SU-DHL-6 (cell line): ENCODE measurements around the gene ADAMTS3.

Experiments used
- H2AFZ ChIP-seq: fragments of 200-600 bp; sonication (generic); 2 replicates; pipeline ENCODE4 v1.6.1; 2014; ENCODE audit warnings: low read depth, mild to moderate bottlenecking, moderate library complexity, mixed read lengths, antibody characterized with exemption, low read length; ENCODE audit not compliant: severe bottlenecking
- H3F3A ChIP-seq: fragments of 200-600 bp; shearing (Covaris generic); 2 replicates; pipeline ENCODE4 v1.6.0; 2016; ENCODE audit warnings: antibody characterized with exemption, mild to moderate bottlenecking; ENCODE audit not compliant: insufficient read depth
- H3K27ac ChIP-seq: fragments of 200-600 bp; sonication (generic); 2 replicates; pipeline ENCODE4 v1.5.1; 2016; ENCODE audit warnings: low read depth, mild to moderate bottlenecking, low read length, moderate library complexity, mixed read lengths
- H3K27me3 ChIP-seq: fragments of 200-600 bp; sonication (generic), shearing (Covaris generic); 2 replicates; pipeline ENCODE4 v1.6.0; 2014; ENCODE audit warnings: mild to moderate bottlenecking, low read length
- H3K36me3 ChIP-seq: fragments of 200-600 bp; sonication (generic); 2 replicates; pipeline ENCODE4 v1.6.1; 2014; ENCODE audit warnings: mild to moderate bottlenecking, low read length, mixed read lengths
- H3K4me2 ChIP-seq: fragments of 300-600, 200-600 bp; shearing (Covaris generic), sonication (generic); 2 replicates; pipeline ENCODE4 v1.6.0; 2014; ENCODE audit warnings: low read length, low read depth, mild to moderate bottlenecking; ENCODE audit not compliant: poor library complexity, severe bottlenecking
- H3K4me3 ChIP-seq: fragments of 200-600 bp; sonication (generic); 2 replicates; pipeline ENCODE4 v1.5.1; 2014; ENCODE audit warnings: antibody characterized with exemption, low read length, mild to moderate bottlenecking, mixed read lengths; ENCODE audit not compliant: insufficient read depth, poor library complexity, severe bottlenecking
- H3K79me2 ChIP-seq: fragments of 200-600 bp; sonication (generic); 2 replicates; pipeline ENCODE4 v1.6.1; 2014; ENCODE audit warnings: mild to moderate bottlenecking, low read length, moderate library complexity; ENCODE audit not compliant: insufficient read depth
- H3K9ac ChIP-seq: fragments of 200-600 bp; sonication (generic); 2 replicates; pipeline ENCODE4 v1.7.0; 2014; ENCODE audit warnings: mild to moderate bottlenecking, low read length
- H3K9me2 ChIP-seq: fragments of 200-600 bp; sonication (generic); replicated peaks from 2 replicates; pipeline ENCODE4 v1.6.1; 2014; ENCODE audit warnings: low read length; ENCODE audit not compliant: insufficient read depth
- H3K9me3 ChIP-seq: fragments of 200-600 bp; sonication (generic); 2 replicates; pipeline ENCODE4 v1.6.1; 2014; ENCODE audit warnings: low read length, mixed read lengths; ENCODE audit not compliant: insufficient read depth
- H4K20me1 ChIP-seq: fragments of 200-600 bp; sonication (generic); 2 replicates; pipeline ENCODE4 v1.6.1; 2014; ENCODE audit warnings: low read depth, mild to moderate bottlenecking, antibody characterized with exemption, low read length, moderate library complexity, mixed read lengths
- EZH2phosphoT487 ChIP-seq: fragments of 200-600 bp; sonication (generic), shearing (Covaris generic); conservative IDR thresholded peaks from 2 replicates; pipeline ENCODE4 v1.6.1; 2018; ENCODE audit warnings: mild to moderate bottlenecking, antibody characterized with exemption, low read length, moderate library complexity, mixed read lengths
- TF ChIP-seq, protein P1 (sequence below): fragments of 200-600 bp; sonication (generic); IDR thresholded peaks from one replicate; pipeline ENCODE4 v1.5.1; 2017; ENCODE audit warnings: antibody characterized with exemption, mild to moderate bottlenecking, low read length, moderate library complexity; ENCODE audit not compliant: insufficient read depth, poor library complexity, severe bottlenecking

ADAMTS3 gene

DNA sequence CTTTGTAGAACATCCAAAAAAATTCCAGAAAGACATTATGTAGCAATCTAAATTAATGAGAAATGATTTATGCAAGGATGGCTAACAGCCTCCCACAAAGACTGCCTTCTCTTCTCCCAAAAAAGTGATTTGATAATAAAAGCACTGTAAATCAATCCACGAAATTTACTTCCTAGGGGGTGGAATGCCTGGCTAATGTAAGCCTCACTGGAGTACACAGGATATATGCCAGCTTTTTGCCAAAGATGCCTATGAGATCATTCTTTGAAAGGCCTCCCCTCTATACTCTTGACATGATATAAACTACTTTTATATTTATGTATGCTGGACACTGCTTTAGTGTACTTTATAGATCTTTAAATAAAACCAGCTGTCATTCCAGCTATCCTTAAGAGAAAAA lies 211.1 kb downstream of the ADAMTS3 start:
- no peaks in the 10 kb centered on the region for H3K79me2 ChIP-seq
- H3K4me2 ChIP-seq: no peak overlapping the region
- no peak overlapping the region for H2AFZ ChIP-seq
- no peaks in the 10 kb centered on the region for H3F3A ChIP-seq
- no peaks in the 10 kb centered on the region for H4K20me1 ChIP-seq
- no peaks in the 10 kb centered on the region for H3K9me2 ChIP-seq
- no peaks in the 10 kb centered on the region for H3K9me3 ChIP-seq
- no peaks in the 10 kb centered on the region for H3K27me3 ChIP-seq
- no peak overlapping the region for H3K4me3 ChIP-seq
- TF ChIP-seq, protein P1, sequence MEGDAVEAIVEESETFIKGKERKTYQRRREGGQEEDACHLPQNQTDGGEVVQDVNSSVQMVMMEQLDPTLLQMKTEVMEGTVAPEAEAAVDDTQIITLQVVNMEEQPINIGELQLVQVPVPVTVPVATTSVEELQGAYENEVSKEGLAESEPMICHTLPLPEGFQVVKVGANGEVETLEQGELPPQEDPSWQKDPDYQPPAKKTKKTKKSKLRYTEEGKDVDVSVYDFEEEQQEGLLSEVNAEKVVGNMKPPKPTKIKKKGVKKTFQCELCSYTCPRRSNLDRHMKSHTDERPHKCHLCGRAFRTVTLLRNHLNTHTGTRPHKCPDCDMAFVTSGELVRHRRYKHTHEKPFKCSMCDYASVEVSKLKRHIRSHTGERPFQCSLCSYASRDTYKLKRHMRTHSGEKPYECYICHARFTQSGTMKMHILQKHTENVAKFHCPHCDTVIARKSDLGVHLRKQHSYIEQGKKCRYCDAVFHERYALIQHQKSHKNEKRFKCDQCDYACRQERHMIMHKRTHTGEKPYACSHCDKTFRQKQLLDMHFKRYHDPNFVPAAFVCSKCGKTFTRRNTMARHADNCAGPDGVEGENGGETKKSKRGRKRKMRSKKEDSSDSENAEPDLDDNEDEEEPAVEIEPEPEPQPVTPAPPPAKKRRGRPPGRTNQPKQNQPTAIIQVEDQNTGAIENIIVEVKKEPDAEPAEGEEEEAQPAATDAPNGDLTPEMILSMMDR: no peak
- TF ChIP-seq EZH2phosphoT487: no peak
- H3K27ac ChIP-seq: no peak overlapping the region
- H3K36me3 ChIP-seq: no peaks in the 10 kb centered on the region
- H3K9ac ChIP-seq: no peak overlapping the region

DNA sequence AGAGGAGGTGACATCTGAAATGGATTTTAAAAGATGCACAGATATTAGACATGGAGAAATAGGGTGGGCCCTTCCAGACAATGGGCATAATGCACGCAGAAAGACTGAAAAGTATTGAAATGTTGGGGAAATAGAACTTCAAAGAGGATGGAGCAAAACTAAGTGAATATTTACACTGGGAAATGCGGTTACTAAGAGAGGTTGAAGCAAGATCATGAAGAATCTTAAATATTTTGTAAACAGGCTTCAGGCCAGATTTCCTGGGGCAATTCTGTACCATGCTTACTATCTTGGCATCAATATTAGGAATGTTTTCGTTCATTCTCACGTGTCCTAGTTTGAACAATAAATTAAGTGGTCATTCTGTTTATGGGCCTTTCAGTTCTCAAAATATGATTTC lies 216.3 kb downstream of the ADAMTS3 start:
- H3K9ac ChIP-seq: no peak overlapping the region
- no peaks in the 10 kb centered on the region for H3F3A ChIP-seq
- no peaks in the 10 kb centered on the region for H4K20me1 ChIP-seq
- H3K9me2 ChIP-seq: no peaks in the 10 kb centered on the region
- no peak overlapping the region for H3K4me2 ChIP-seq
- H2AFZ ChIP-seq: no peak overlapping the region
- TF ChIP-seq EZH2phosphoT487: no peak
- TF ChIP-seq, protein P1: no peak
- H3K4me3 ChIP-seq: no peak overlapping the region
- H3K9me3 ChIP-seq: no peaks in the 10 kb centered on the region
- no peaks in the 10 kb centered on the region for H3K36me3 ChIP-seq
- no peak overlapping the region for H3K27ac ChIP-seq
- H3K27me3 ChIP-seq: no peaks in the 10 kb centered on the region
- H3K79me2 ChIP-seq: no peaks in the 10 kb centered on the region

- TF ChIP-seq EZH2phosphoT487: no peak
- TF ChIP-seq, protein P1: no peak
- Histone ChIP-seq H3K9me3 (no peaks in the 10 kb centered on the region), H2AFZ (no peak overlapping the region), H3K79me2 (no peaks in the 10 kb centered on the region), H3K27ac (no peak overlapping the region), H4K20me1 (no peaks in the 10 kb centered on the region), H3K27me3 (no peaks in the 10 kb centered on the region), H3K4me3 (no peak overlapping the region), H3K9ac (no peak overlapping the region), H3K36me3 (no peaks in the 10 kb centered on the region), H3F3A (no peaks in the 10 kb centered on the region), H3K9me2 (no peaks in the 10 kb centered on the region), H3K4me2 (no peak overlapping the region)
Measured at GRCh38 chr4:72351521-72351920, 217.5 kb downstream of the ADAMTS3 start.

- H2AFZ ChIP-seq: no peak overlapping the region
- H3K4me2 ChIP-seq: no peak overlapping the region
- H3K9ac ChIP-seq: no peak overlapping the region
- H3K27ac ChIP-seq: no peak overlapping the region
- no peaks in the 10 kb centered on the region for H3K27me3 ChIP-seq
- H3K36me3 ChIP-seq: no peaks in the 10 kb centered on the region
- H3K79me2 ChIP-seq: no peaks in the 10 kb centered on the region
- no peaks in the 10 kb centered on the region for H3K9me2 ChIP-seq
- H3K4me3 ChIP-seq: no peak overlapping the region
- no peaks in the 10 kb centered on the region for H3F3A ChIP-seq
- TF ChIP-seq, protein P1: no peak
- no peak for TF ChIP-seq EZH2phosphoT487
- H3K9me3 ChIP-seq: no peaks in the 10 kb centered on the region
- H4K20me1 ChIP-seq: no peaks in the 10 kb centered on the region
Measured at GRCh38 chr4:72348701-72349100, 220.3 kb downstream of the ADAMTS3 start.
